Measurements from ENCODE around the gene IL5RA. TPM values are rescaled to one million over a fixed set of nuclear protein-coding genes. Genes with fewer than 3 reads are reported as not detected.

The IL5RA gene
- 0.88 TPM for total RNA-seq

DNA sequence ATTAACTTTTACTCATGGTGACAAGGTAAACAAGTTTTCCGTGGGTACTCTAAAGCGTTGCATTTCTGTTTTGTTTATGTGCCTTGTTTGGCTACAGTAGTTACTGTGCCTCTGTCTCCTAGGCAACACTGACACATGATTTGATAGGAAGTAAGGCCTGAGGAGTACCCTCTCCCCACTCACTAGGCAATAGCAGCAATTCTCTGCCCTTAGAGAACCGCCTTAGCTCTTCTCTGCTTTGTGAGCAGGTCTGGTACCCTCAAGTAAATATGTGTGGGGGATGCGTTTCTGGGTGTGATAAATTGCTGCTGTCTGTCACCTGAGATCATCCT is at the start of gene IL5RA:
Gene IL5RA, minus strand, starts transcription at position 76 of the 332 bp plus-strand sequence. CDS start 5,390 bp downstream, outside the sequence.

DNA sequence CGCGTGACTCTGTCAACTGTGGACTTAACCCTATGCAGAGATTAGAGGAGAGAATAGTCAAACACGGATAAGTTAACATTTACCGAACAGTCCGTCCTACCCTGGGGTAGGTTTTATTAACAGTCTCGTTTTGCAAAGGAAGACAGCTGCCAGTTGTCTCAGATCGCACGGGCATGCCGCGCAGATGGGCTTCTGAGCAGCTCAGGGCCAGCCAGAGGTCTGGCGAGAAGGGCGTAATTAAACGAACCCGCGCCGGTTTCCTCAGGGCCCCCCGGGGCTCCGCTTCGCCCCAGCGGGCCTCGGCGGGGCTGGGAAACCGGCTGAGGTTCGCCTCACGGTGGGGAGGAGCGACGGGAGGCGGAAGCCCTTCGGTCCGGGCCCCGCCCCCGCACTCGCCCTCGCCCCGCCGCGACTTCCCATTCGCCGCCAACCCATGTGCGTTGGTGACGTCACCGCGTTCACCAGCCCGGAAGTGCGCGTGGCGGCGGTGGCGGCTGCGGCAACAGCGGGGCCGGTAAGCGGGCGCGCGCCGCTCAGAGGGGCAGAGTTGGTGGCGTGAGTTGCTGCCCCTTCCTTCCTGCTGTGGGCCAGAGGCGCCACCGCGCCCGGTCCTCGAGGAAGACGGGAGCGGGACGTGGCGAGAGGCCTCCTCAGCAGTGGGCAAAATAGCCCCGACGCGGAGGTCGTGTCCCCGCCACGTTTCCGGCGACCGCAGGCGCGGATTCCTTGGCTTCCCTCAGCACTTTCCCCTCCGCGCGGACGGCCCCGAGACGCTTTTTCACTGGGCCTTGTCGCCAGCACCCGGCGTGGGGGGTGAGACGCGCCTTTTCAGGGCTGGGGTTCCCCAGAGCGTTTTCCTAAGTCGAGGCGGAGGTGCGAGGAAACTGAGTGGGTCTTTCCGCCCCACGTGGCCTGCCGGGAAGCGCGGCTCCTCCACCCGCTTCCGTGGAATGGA is 16.6 kb upstream of the IL5RA start, which contains the start of gene TRNT1:
Gene TRNT1, plus strand, starts transcription at position 464 of the 955 bp plus-strand sequence. CDS start 2,101 bp downstream, outside the sequence.

Small RNAs within 50 kb of the gene (small RNA-seq; reads per million reads assigned to genes)
- not detected for gene RF00416 (ENCODE audit: low replicate concordance)

Other genes starting within 250 kb of the IL5RA start
- gene TRNT1, start 16.6 kb upstream of the IL5RA start, total RNA-seq, result 28.4 TPM
- 87.5 TPM for gene CRBN, start 69.3 kb upstream of the IL5RA start, total RNA-seq